Lung (tissue), 12 donors: ENCODE data around the gene MED16. TPM values are rescaled to one million over a fixed set of nuclear protein-coding genes. Genes with fewer than 3 reads are reported as not detected.
A peak's percentile ranks its signal among the peaks of the same experiment; 100 is the strongest.

Source experiments
- ATAC-seq: fragments of 200-7000 bp; cut with Tn5 transposase; one replicate; pipeline ENCODE4 v1.9.1; 2020; ENCODE audit warnings: moderate number of reproducible peaks; ENCODE audit not compliant: insufficient read depth, low FRiP score
- DNase-seq, 3 donors: peaks; one replicate each; pipeline ENCODE4 v3.0.0-alpha.2; 2013 to 2017
- H3K27ac ChIP-seq, 2 donors: one replicate each; pipeline ENCODE4 v1.5.1; 2013; ENCODE audit warnings: mild to moderate bottlenecking in 2 of 2, moderate library complexity in 2 of 2, control low read depth in 1 of 2, inconsistent platforms in 1 of 2, low read depth in 1 of 2, low read length in 1 of 2
- H3K27me3 ChIP-seq, 3 donors: one replicate each; pipeline ENCODE4 v1.5.1; 2013; ENCODE audit warnings: low read length in 2 of 3; ENCODE audit not compliant: control insufficient read depth in 3 of 3, insufficient read depth in 3 of 3
- H3K36me3 ChIP-seq, 4 donors: one replicate each; pipeline ENCODE4 v1.5.1; 2013; ENCODE audit warnings: low read length in 4 of 4, mild to moderate bottlenecking in 1 of 4, moderate library complexity in 1 of 4; ENCODE audit not compliant: control insufficient read depth in 4 of 4, insufficient read depth in 4 of 4
- H3K4me1 ChIP-seq, 5 donors: one replicate each; pipeline ENCODE4 v1.5.1; 2013; ENCODE audit warnings: low read length in 5 of 5, mild to moderate bottlenecking in 2 of 5, moderate library complexity in 1 of 5; ENCODE audit not compliant: control insufficient read depth in 5 of 5, insufficient read depth in 5 of 5
- H3K4me3 ChIP-seq: one replicate; pipeline ENCODE4 v1.5.1; 2013; ENCODE audit warnings: mild to moderate bottlenecking, control low read depth, moderate library complexity
- H3K9ac ChIP-seq, 2 donors: one replicate each; pipeline ENCODE4 v1.5.1; 2013; ENCODE audit warnings: low read length in 2 of 2, control low read depth in 1 of 2; ENCODE audit not compliant: insufficient read depth in 1 of 2
- H3K9me3 ChIP-seq, 4 donors: one replicate each; pipeline ENCODE4 v1.5.1; 2013; ENCODE audit warnings: low read length in 3 of 4, mild to moderate bottlenecking in 1 of 4, moderate library complexity in 1 of 4; ENCODE audit not compliant: control insufficient read depth in 4 of 4, insufficient read depth in 3 of 4
- CTCF ChIP-seq: IDR thresholded peaks from 2 replicates; pipeline ENCODE4 v1.5.1; 2012; ENCODE audit warnings: mild to moderate bottlenecking; ENCODE audit errors: control extremely low read depth, extremely low read depth
- WGBS, 2 donors: extraction: QIAGEN DNeasy Blood & Tissue Kit; methylation state at CpG; one replicate each; pipeline ENCODE4 v1.1.7; 2013; 5-methylcytosine and 5-hydroxymethylcytosine counted together
- polyA plus RNA-seq, 2 donors: library from polyadenylated mRNA; stranded (reverse); fragments of 200-250 nt; gene quantifications; one replicate each; pipeline ENCODE4 v1.2.1, GENCODE V29; 2013
- total RNA-seq, 2 donors: library from RNA; depleted of rRNA in 1 of 2; stranded (reverse); fragments of >200 nt in 1 of 2; gene quantifications; one replicate each; pipeline ENCODE4 v1.2.1, GENCODE V29; 2014 to 2021
- donor health status: control.
- donor health status: control.
- donor health status: Bipolar disorder and iron deficiency.
- donor health status: healthy.
- donor health status: DM: yes; HTN: yes; CAD: no.

The MED16 gene
- total and polyA plus RNA-seq, 4 donors, result 38.7 to 72.3 (median 52.3) TPM

- peaks cover 0 to 4% (median 0%) of the 10 kb centered on the region in 3 donors for H3K27me3 ChIP-seq
- H3K9me3 ChIP-seq, result no peaks in the 10 kb centered on the region
- no peak overlapping the region for H3K4me3 ChIP-seq
- H3K27ac ChIP-seq, result no peak overlapping the region
- H3K36me3 ChIP-seq, result no peaks in the 10 kb centered on the region
- H3K9ac ChIP-seq, result no peak overlapping the region
- no peak for ATAC-seq
- WGBS, 2 donors, result 64 to 71% methylated on average over 19 of the region's 19 CpGs
- H3K4me1 ChIP-seq, result peaks cover 0 to 4% (median 3%) of the 10 kb centered on the region in 5 donors
- no peak for TF ChIP-seq CTCF
- peak in 2 of 3 donors; percentile 60 to 66 for DNase-seq
Measured at GRCh38 chr19:825897-826644, 66.9 kb downstream of the MED16 start.

GRCh38 chr19:824885-825284 is 68.1 kb downstream of the MED16 start:
- TF ChIP-seq CTCF, result no peak
- H3K27me3 ChIP-seq, result peaks cover 0 to 4% (median 0%) of the 10 kb centered on the region in 3 donors
- peaks cover 0 to 4% (median 3%) of the 10 kb centered on the region in 5 donors for H3K4me1 ChIP-seq
- H3K9ac ChIP-seq, result no peak overlapping the region
- DNase-seq, result no peak
- WGBS, 2 donors, result 43 to 66% methylated on average over 15 of the region's 15 CpGs
- H3K27ac ChIP-seq, result no peak overlapping the region
- H3K4me3 ChIP-seq, result no peak overlapping the region
- no peaks in the 10 kb centered on the region for H3K9me3 ChIP-seq
- no peak for ATAC-seq
- H3K36me3 ChIP-seq, result no peaks in the 10 kb centered on the region

- peaks cover 0 to 4% (median 0%) of the 10 kb centered on the region in 3 donors for H3K27me3 ChIP-seq
- H3K4me1 ChIP-seq, result peaks cover 0 to 4% (median 3%) of the 10 kb centered on the region in 5 donors
- H3K9me3 ChIP-seq, result no peaks in the 10 kb centered on the region
- no peak overlapping the region for H3K9ac ChIP-seq
- DNase-seq (no peak), ATAC-seq (no peak)
- 21 to 41% methylated on average over 12 of the region's 12 CpGs for WGBS, 2 donors
- no peak for TF ChIP-seq CTCF
- H3K27ac ChIP-seq, result no peak overlapping the region
- H3K4me3 ChIP-seq, result no peak overlapping the region
- no peaks in the 10 kb centered on the region for H3K36me3 ChIP-seq
Measured at GRCh38 chr19:823565-824121, 69.3 kb downstream of the MED16 start.
